H1 (cell line): ENCODE measurements around the gene ANAPC2.

Experiments used
- CEBPB ChIP-seq: IDR thresholded peaks from 2 replicates; pipeline ENCODE4 v1.6.1; 2012; ENCODE audit warnings: low read depth, low read length
- CTCF ChIP-seq, 3 experiments: IDR thresholded peaks; 1 replicate in 2 of 3; 2 replicates in 1 of 3; pipeline versions ENCODE4 v1.5.1 to v1.6.1; 2011; ENCODE audit warnings: low read length in 3 of 3, mild to moderate bottlenecking in 3 of 3, inconsistent platforms in 2 of 3, low read depth in 1 of 3, moderate library complexity in 1 of 3; ENCODE audit not compliant: insufficient read depth in 1 of 3; ENCODE audit errors: control extremely low read depth in 1 of 3
- POLR2A ChIP-seq, 2 experiments: IDR thresholded peaks; 1 replicate in 1 of 2; 2 replicates in 1 of 2; pipeline ENCODE4 v1.6.1; 2011; ENCODE audit warnings: low read depth in 2 of 2, low read length in 2 of 2, mild to moderate bottlenecking in 2 of 2; ENCODE audit errors: control extremely low read depth in 1 of 2
- SP2 ChIP-seq: IDR thresholded peaks from 2 replicates; pipeline ENCODE4 v1.6.1; 2012; ENCODE audit warnings: mild to moderate bottlenecking, low read length, inconsistent platforms
- TEAD4 ChIP-seq: IDR thresholded peaks from 2 replicates; pipeline ENCODE4 v1.6.1; 2012; ENCODE audit warnings: low read depth, low read length, inconsistent platforms, mixed read lengths
- TF ChIP-seq, protein P1 (sequence below): IDR thresholded peaks from 2 replicates; pipeline ENCODE4 v1.6.1; 2012; ENCODE audit warnings: low read length, inconsistent platforms
- TF ChIP-seq, protein P2 (sequence below): IDR thresholded peaks from 2 replicates; pipeline ENCODE4 v1.6.1; 2011; ENCODE audit warnings: low read length, improper control_type of control experiment

- TF ChIP-seq POLR2A (IDR thresholded peaks at IDR 0.05; ENCODE audit: control extremely low read depth in 1 of 2, low read depth in 2 of 2, low read length in 2 of 2) (no peak), CTCF (IDR thresholded peaks at IDR 0.05; ENCODE audit: control extremely low read depth in 1 of 3, insufficient read depth in 1 of 3, low read depth in 1 of 3, low read length in 3 of 3) (no peak), TEAD4 (no peak), SP2 (no peak), CEBPB (no peak)
- TF ChIP-seq, protein P1, sequence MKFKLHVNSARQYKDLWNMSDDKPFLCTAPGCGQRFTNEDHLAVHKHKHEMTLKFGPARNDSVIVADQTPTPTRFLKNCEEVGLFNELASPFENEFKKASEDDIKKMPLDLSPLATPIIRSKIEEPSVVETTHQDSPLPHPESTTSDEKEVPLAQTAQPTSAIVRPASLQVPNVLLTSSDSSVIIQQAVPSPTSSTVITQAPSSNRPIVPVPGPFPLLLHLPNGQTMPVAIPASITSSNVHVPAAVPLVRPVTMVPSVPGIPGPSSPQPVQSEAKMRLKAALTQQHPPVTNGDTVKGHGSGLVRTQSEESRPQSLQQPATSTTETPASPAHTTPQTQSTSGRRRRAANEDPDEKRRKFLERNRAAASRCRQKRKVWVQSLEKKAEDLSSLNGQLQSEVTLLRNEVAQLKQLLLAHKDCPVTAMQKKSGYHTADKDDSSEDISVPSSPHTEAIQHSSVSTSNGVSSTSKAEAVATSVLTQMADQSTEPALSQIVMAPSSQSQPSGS = no peak
- TF ChIP-seq, protein P2, sequence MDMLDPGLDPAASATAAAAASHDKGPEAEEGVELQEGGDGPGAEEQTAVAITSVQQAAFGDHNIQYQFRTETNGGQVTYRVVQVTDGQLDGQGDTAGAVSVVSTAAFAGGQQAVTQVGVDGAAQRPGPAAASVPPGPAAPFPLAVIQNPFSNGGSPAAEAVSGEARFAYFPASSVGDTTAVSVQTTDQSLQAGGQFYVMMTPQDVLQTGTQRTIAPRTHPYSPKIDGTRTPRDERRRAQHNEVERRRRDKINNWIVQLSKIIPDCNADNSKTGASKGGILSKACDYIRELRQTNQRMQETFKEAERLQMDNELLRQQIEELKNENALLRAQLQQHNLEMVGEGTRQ = no peak
Observed at GRCh38 chr9:137201205-137201868, 13.0 kb upstream of the ANAPC2 start.
